GM12801 (cell line): ENCODE results near the gene SORT1.

Source experiments
- TF ChIP-seq, protein P1 (sequence below): IDR thresholded peaks from one replicate; pipeline ENCODE4 v1.5.1; 2011; ENCODE audit warnings: control low read depth; ENCODE audit not compliant: insufficient read length; ENCODE audit errors: extremely low read depth

SORT1 gene

DNA sequence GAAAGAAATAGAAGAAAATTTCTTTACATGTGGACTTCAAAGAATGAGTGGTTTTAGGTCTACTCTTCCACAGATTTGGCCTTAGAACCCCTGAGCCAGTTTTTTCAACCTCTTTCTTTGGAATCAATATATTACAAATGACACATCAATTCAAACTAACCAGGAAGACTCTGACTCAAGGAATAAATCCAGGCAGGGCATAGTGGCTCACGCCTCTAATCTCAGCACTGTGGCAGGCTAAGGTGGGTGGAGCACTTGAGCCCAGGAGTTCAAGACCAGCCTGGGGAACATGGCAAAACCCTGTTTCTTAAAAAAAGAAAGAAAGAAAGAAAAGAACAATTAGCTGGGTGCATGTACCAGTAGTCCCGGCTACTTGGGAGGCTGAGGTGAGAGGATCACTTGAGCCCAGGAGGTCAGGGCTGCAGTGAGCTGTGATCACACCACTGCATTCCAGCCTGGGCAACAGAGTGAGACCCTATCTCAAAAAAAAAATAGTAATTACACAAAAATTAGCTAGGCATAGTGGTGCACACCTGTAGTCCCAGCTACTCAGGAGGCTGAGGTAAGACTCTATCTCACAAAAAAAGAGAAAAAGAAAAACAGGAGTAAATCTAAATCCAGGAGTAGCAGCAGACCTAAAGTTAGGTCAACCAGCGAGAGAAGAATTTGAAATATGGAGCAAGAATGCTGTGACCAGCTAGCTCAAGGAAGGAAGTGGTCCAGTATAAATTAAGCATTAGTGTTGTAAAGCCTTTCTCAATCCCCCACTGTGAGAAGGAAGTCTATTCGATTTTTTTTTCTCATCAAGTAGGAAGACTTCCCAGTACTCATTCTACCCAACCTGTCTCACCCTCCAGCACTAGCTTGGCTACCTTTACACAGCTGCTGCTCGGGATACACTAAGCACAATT is 1.9 kb downstream of the SORT1 start:
- TF ChIP-seq, protein P1, sequence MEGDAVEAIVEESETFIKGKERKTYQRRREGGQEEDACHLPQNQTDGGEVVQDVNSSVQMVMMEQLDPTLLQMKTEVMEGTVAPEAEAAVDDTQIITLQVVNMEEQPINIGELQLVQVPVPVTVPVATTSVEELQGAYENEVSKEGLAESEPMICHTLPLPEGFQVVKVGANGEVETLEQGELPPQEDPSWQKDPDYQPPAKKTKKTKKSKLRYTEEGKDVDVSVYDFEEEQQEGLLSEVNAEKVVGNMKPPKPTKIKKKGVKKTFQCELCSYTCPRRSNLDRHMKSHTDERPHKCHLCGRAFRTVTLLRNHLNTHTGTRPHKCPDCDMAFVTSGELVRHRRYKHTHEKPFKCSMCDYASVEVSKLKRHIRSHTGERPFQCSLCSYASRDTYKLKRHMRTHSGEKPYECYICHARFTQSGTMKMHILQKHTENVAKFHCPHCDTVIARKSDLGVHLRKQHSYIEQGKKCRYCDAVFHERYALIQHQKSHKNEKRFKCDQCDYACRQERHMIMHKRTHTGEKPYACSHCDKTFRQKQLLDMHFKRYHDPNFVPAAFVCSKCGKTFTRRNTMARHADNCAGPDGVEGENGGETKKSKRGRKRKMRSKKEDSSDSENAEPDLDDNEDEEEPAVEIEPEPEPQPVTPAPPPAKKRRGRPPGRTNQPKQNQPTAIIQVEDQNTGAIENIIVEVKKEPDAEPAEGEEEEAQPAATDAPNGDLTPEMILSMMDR, result no peak

DNA sequence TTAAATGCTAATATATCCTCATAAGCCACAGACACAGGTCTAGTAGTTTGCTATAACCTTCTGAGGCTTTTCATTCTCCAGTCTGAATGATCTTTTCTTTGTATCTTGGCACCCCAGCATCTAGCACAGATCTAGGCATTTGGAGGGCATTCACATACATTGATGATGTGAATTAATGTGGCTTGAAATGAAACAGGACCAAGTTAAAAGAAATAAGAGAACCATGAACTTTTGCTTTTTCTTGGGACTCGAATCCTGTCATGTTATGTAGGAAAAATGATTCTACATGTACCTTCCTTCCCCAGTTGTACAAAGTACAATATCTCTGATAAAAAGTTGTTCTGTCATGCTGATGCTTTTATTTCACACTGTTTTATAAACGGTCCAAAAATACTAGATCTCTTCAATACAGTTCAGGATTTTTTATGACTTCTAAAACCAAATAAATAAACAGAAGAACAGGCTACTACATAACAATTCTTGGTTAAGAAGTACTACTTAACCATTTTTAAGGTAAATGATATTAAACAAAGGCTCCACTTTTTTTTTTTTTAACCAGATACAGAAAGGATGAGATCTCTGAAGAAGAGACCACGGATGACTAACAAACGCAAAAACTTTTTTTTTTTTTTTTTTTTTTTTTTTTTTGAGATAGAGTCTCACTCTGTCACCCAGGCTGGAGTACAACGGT is 3.0 kb downstream of the SORT1 start:
- TF ChIP-seq, protein P1, result no peak

GRCh38 chr1:109393617-109394233 is 4.0 kb downstream of the SORT1 start:
- TF ChIP-seq, protein P1, result no peak

GRCh38 chr1:109392788-109393616 is 4.7 kb downstream of the SORT1 start:
- TF ChIP-seq, protein P1, result no peak

- TF ChIP-seq, protein P1, result no peak
These were observed 5.5 kb downstream of the SORT1 start for GRCh38 chr1:109392037-109392787.

- TF ChIP-seq, protein P1, result no peak
These were observed 6.1 kb downstream of the SORT1 start for GRCh38 chr1:109391626-109392025.
